C4-2B (cell line): ENCODE results near the gene NEDD4.
"Not testable (repeated sequence)": the region's sequence is repeated elsewhere in the genome, so short reads cannot be mapped to it uniquely, and the experiment has no call there.

Experiments
- H3K27ac ChIP-seq: fragments of 450-650 bp; 2 replicates; pipeline ENCODE4 v1.5.1; 2017
- ZFX ChIP-seq: fragments of 450-650 bp; IDR thresholded peaks from 2 replicates; pipeline ENCODE4 v1.6.1; 2017
- TF ChIP-seq, protein P1 (sequence below): fragments of 450-650 bp; conservative IDR thresholded peaks from 2 replicates; pipeline ENCODE4 v1.5.1; 2017; ENCODE audit warnings: mild to moderate bottlenecking

Gene NEDD4

DNA sequence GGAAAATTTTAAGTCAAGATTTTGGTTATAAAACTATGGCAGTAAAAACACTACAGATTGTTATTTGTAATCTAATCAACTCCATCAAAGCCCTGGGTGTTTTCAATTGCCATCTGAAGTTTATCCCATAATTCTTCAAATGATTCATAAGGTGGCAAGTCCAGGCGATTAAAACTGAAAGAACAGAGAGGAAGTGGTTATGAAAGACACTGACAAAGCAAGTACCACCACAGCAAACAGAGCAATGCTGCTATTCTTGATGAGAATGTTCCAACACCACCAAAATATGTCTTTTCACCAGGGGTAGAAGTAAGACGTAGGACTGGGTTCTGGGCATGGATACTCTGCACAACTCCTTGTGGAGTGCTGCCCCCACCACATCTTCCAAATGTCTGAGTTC lies 163.6 kb downstream of the NEDD4 start:
- H3K27ac ChIP-seq = no peak overlapping the region
- no peak for TF ChIP-seq ZFX
- TF ChIP-seq, protein P1, sequence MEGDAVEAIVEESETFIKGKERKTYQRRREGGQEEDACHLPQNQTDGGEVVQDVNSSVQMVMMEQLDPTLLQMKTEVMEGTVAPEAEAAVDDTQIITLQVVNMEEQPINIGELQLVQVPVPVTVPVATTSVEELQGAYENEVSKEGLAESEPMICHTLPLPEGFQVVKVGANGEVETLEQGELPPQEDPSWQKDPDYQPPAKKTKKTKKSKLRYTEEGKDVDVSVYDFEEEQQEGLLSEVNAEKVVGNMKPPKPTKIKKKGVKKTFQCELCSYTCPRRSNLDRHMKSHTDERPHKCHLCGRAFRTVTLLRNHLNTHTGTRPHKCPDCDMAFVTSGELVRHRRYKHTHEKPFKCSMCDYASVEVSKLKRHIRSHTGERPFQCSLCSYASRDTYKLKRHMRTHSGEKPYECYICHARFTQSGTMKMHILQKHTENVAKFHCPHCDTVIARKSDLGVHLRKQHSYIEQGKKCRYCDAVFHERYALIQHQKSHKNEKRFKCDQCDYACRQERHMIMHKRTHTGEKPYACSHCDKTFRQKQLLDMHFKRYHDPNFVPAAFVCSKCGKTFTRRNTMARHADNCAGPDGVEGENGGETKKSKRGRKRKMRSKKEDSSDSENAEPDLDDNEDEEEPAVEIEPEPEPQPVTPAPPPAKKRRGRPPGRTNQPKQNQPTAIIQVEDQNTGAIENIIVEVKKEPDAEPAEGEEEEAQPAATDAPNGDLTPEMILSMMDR = no peak

- TF ChIP-seq, protein P1 = no peak
- TF ChIP-seq ZFX = no peak
- H3K27ac ChIP-seq = no peak overlapping the region
Observed at GRCh38 chr15:55827955-55828354, 165.5 kb downstream of the NEDD4 start.

GRCh38 chr15:55827204-55827603 lies 166.2 kb downstream of the NEDD4 start:
- H3K27ac ChIP-seq = no peak overlapping the region
- no peak for TF ChIP-seq ZFX
- TF ChIP-seq, protein P1 = no peak

DNA sequence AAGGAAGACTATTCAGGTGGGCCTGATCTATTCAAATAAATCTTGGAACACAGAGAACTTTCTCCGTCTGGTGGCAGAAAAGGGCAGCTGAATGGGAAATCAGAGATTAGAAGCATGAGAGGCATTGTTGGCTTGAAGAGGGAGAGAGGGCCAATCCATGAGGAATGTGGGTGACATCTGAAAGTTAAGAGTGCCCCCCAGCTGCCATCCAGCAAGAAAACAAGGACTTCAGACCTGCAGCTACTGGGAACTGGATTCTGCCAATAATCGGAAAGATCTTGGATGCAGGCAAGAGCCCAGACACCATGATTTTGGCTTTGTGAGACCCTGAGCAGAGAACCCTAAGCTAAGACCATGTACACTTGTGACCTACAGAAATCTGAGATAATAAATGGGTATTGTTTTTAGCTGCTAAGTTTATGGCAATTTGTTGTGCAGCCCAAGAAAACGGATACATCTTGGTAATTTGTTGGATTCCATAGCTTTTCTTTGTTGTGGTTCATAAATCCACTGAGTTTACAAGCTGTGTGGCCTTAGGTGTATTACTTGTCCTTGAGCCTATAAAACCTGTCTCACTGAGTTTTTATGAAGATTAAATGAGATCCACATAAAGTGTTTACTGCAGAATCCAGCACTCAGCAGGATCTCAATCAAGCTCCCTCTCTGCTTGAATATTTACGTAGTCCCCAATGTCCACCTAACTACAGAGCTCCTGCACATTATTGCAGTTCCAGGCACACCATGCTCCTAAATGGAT lies 168.4 kb downstream of the NEDD4 start:
- TF ChIP-seq ZFX = no peak
- TF ChIP-seq, protein P1 = no peak

DNA sequence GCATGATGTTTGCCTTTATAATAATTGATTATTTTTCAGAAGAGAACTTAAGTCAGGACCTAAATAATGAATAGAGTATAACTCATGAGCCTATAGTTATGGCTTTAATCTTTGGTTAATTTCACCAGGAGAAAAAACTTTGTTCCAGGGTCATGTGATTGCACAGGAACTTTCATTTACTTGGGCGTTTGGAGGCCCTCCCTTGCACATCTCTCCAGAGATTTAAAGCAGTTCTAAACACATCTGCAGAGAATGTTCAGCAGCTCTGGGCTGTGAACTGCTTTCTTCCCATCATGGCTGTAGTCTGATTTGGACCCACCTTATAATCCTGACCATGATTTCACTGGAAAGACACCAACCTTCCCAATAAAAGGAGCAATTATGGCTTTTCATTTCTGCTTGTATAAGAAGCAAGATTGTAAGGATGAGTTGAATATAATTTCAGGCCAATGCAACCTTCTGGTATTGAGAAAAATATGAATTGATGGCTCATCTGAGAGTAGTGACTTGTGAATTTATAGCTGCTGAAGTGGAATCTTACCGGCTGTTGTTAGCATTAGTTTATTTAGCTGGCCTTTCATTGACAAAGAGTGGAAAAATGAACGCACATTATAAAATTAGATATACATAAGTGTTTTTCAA lies 169.6 kb downstream of the NEDD4 start:
- TF ChIP-seq, protein P1 = no peak
- TF ChIP-seq ZFX = no peak
- no peak overlapping the region for H3K27ac ChIP-seq

More for the DNA sequence above, 168.4 kb downstream of the NEDD4 start:
- H3K27ac ChIP-seq = no peak overlapping the region

DNA sequence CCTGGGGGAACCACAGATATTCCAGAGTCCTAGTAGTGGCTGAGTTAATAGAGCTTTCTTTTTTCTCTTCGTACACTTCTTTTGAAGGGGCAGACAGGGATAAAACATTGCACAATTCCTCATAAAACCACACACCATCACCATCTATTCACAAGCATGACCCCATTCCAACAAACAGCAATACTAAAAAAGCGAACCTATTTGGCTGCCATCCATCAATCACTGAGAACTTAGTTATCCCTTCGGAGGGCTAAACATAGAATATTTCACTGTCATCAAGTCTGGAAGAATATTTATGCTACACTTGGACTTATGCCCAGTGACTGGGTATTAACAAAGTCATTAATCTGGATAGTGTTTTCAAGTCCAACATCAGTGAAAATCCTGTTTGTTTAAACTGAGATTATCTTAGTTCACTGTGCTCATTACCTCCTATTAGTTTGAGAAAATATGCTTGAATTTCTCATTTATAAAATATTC lies 170.2 kb downstream of the NEDD4 start:
- H3K27ac ChIP-seq = no peak overlapping the region
- TF ChIP-seq, protein P1 = no peak
- no peak for TF ChIP-seq ZFX

DNA sequence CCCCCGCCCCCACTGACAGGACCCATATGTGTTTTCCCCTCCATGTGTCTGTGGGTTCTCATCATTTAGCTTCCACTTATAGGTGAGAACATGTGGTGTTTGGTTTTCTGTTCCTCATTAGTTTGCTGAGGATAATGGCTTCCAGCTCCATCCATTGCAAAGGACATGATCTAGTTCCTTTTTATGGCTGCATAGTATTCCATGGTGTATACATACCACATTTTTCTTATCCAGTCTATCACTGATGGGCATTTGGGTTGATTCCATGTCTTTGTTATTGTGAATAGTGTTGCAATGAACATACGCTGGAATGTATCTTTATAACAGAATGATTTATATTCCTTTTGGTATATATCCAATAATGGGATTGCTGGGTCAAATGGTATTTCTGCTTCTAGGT lies 171.7 kb downstream of the NEDD4 start:
- H3K27ac ChIP-seq = not testable (repeated sequence)

- no peak overlapping the region for H3K27ac ChIP-seq
- no peak for TF ChIP-seq ZFX
- TF ChIP-seq, protein P1 = no peak
Observed at GRCh38 chr15:55820043-55820442, 173.4 kb downstream of the NEDD4 start.
